Fibroblast of lung (primary cell): ENCODE data around the gene NUPR1. TPM values are rescaled to one million over a fixed set of nuclear protein-coding genes. Genes with fewer than 3 reads are reported as not detected.
"Not testable (repeated sequence)": the region's sequence is repeated elsewhere in the genome, so short reads cannot be mapped to it uniquely, and the experiment has no call there.

ENCODE experiments used
- DNase-seq, 2 donors: peaks; one replicate each; pipeline versions ENCODE4 v3.0.0 to v3.0.0-alpha.2; 2010; ENCODE audit warnings: low read depth in 2 of 2
- H2AFZ ChIP-seq: 2 replicates; pipeline ENCODE4 v1.5.1; 2012; ENCODE audit warnings: low read length, control low read depth, inconsistent platforms
- H3K27ac ChIP-seq: 2 replicates; pipeline ENCODE4 v1.5.1; 2011; ENCODE audit warnings: low read length, control low read depth; ENCODE audit not compliant: insufficient read depth
- H3K27me3 ChIP-seq: 2 replicates; pipeline ENCODE4 v1.5.1; 2011; ENCODE audit warnings: mild to moderate bottlenecking, low read length; ENCODE audit not compliant: control insufficient read depth, insufficient read depth
- H3K36me3 ChIP-seq: 2 replicates; pipeline ENCODE4 v1.5.1; 2011; ENCODE audit warnings: low read length; ENCODE audit not compliant: control insufficient read depth, insufficient read depth
- H3K4me1 ChIP-seq: 2 replicates; pipeline ENCODE4 v1.5.1; 2011; ENCODE audit warnings: low read length; ENCODE audit not compliant: control insufficient read depth, insufficient read depth; ENCODE audit errors: extremely low read depth
- H3K4me2 ChIP-seq: 2 replicates; pipeline ENCODE4 v1.5.1; 2011; ENCODE audit warnings: low read length, control low read depth; ENCODE audit not compliant: insufficient read depth; ENCODE audit errors: extremely low read depth
- H3K4me3 ChIP-seq, 4 experiments: fragments of 200-600 bp in 1 of 4; sonication (generic) in 1 of 4; replicated peaks in 1 of 4; 2 replicates each; pipeline ENCODE4 v1.5.1; 2011 to 2016; ENCODE audit warnings: low read length in 4 of 4, low read depth in 3 of 4, mild to moderate bottlenecking in 3 of 4, control low read depth in 2 of 4, inconsistent platforms in 1 of 4, mixed read lengths in 1 of 4; ENCODE audit not compliant: insufficient read depth in 1 of 4; ENCODE audit errors: control extremely low read depth in 1 of 4
- H3K79me2 ChIP-seq: 2 replicates; pipeline ENCODE4 v1.5.1; 2012; ENCODE audit warnings: mild to moderate bottlenecking, low read length, inconsistent platforms; ENCODE audit not compliant: control insufficient read depth, insufficient read depth
- H3K9ac ChIP-seq: 2 replicates; pipeline ENCODE4 v1.5.1; 2011; ENCODE audit warnings: mild to moderate bottlenecking, low read length, control low read depth; ENCODE audit not compliant: insufficient read depth
- H3K9me3 ChIP-seq: 2 replicates; pipeline ENCODE4 v1.5.1; 2012; ENCODE audit warnings: low read depth, low read length; ENCODE audit not compliant: control insufficient read depth, insufficient read depth
- H4K20me1 ChIP-seq: 2 replicates; pipeline ENCODE4 v1.5.1; 2011; ENCODE audit warnings: low read length; ENCODE audit not compliant: control insufficient read depth, insufficient read depth; ENCODE audit errors: extremely low read depth
- EZH2 ChIP-seq: IDR thresholded peaks from 2 replicates; pipeline ENCODE4 v1.5.1; 2012; ENCODE audit warnings: low read length, control low read depth, mild to moderate bottlenecking; ENCODE audit errors: missing control alignments
- polyA plus RNA-seq, 2 donors: library from polyadenylated mRNA; depleted of rRNA in 1 of 2; stranded (reverse) in 1 of 2; unstranded in 1 of 2; fragments of >200 nt; gene quantifications; 2 replicates each; pipeline ENCODE4 v1.2.1, GENCODE V29; 2011 to 2012; ENCODE audit warnings: missing spikeins in 1 of 2
- total RNA-seq: library from RNA; depleted of rRNA; stranded (reverse); fragments of >200 nt; gene quantifications from 2 replicates; pipeline ENCODE4 v1.2.1, GENCODE V29; 2014
- TF ChIP-seq, protein P1 (sequence below), 2 donors: IDR thresholded peaks in 1 of 2; conservative IDR thresholded peaks in 1 of 2; 1 replicate in 1 of 2; 2 replicates in 1 of 2; pipeline ENCODE4 v1.5.1; 2011 to 2012; ENCODE audit warnings: low read length in 2 of 2, control low read depth in 1 of 2, inconsistent platforms in 1 of 2, low read depth in 1 of 2, mild to moderate bottlenecking in 1 of 2

NUPR1 gene
- total and polyA plus RNA-seq, 2 donors (not counting 1 experiment from before 2014, with no cell fraction given), result 38.0 to 87.0 TPM

DNA sequence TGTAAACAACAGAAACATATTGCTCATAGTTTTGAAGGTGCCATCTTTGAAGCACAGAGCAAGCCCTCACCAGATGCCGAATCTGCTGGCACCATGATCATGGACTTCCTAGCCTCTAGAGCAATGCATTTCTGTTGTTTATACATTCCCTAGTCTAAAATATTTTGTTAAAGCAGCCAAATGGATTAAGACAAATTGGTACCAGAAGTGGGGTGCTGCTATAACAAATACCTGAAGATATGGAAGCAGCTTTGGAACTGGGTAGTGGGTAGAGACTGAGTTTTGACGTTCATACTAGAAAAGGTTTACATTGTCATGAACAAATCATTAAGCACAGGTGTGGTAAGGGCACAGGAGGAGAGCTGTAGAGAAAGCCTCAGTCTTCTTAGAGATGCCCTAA lies 28.5 kb upstream of the NUPR1 start:
- H3K4me2 ChIP-seq, result no peak overlapping the region
- H3K27ac ChIP-seq, result no peak overlapping the region
- H3K36me3 ChIP-seq, result no peaks in the 10 kb centered on the region
- H3K4me3 ChIP-seq, result no peak overlapping the region
- DNase-seq, result no peak
- H3K79me2 ChIP-seq, result no peaks in the 10 kb centered on the region
- H3K9ac ChIP-seq, result no peak overlapping the region
- no peak for TF ChIP-seq EZH2
- TF ChIP-seq, protein P1, sequence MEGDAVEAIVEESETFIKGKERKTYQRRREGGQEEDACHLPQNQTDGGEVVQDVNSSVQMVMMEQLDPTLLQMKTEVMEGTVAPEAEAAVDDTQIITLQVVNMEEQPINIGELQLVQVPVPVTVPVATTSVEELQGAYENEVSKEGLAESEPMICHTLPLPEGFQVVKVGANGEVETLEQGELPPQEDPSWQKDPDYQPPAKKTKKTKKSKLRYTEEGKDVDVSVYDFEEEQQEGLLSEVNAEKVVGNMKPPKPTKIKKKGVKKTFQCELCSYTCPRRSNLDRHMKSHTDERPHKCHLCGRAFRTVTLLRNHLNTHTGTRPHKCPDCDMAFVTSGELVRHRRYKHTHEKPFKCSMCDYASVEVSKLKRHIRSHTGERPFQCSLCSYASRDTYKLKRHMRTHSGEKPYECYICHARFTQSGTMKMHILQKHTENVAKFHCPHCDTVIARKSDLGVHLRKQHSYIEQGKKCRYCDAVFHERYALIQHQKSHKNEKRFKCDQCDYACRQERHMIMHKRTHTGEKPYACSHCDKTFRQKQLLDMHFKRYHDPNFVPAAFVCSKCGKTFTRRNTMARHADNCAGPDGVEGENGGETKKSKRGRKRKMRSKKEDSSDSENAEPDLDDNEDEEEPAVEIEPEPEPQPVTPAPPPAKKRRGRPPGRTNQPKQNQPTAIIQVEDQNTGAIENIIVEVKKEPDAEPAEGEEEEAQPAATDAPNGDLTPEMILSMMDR (conservative IDR thresholded peaks at IDR 0.05 in 1 of 2, IDR thresholded peaks at IDR 0.05 in 1 of 2; ENCODE audit: low read depth in 1 of 2, low read length in 2 of 2), result no peak
- no peaks in the 10 kb centered on the region for H3K9me3 ChIP-seq
- no peaks in the 10 kb centered on the region for H3K4me1 ChIP-seq
- no peaks in the 10 kb centered on the region for H4K20me1 ChIP-seq
- no peak overlapping the region for H2AFZ ChIP-seq
- H3K27me3 ChIP-seq, result no peaks in the 10 kb centered on the region

DNA sequence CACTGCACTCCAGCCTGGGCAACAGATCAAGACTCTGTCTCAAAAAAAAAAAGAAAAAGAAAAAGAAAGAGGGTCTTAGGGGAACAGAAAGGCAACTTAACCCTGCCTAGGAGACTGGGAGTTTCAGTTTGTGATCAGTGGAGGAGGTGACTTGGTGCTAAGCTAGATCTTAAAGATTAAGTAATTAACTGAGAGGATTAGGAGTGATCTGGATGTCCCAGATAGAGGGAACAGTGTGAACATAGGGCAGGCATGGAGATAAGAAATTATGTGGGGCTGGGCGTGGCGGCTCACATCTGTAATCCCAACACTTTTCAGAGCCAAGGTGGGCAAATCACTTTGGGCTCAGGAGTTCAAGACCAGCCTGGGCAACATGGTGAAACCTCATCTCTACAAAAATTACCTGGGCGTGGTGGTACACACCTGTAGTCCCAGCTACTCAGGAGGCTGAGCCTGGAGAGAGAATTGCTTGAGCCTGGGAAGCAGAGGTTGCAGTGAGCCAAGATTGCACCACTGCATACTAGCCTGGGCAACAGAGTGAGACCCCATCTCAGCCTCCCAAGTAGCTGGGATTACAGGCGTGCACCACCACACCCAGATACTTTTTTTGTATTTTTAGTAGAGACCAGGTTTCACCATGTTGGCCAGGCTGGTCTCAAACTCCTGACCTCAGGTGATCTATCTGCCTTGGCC lies 27.6 kb upstream of the NUPR1 start:
- H4K20me1 ChIP-seq, H3K9me3 ChIP-seq, H3K4me3 ChIP-seq: not testable (repeated sequence)

DNA sequence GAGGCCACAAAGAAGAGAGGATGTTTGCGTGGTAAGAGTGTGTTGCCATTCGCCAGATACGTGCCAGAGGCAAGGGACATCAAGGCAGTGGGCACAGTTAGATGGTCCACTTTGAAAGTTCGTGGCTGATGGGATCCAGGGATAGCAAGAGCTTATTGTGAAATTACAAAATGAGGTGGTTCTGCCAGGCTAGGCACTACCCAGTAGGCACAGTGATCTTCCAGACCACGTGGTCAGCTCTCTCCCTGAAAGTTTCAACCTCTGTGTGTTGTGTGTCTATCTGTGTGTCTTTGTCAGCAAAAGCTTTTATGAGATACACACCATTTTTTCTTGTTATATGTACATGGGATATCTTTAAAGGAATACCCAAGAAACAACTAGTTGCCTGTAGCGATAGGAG lies 24.4 kb upstream of the NUPR1 start:
- H3K4me2 ChIP-seq, result no peak overlapping the region
- no peak for DNase-seq
- no peak overlapping the region for H3K4me3 ChIP-seq

More for the DNA sequence above, 27.6 kb upstream of the NUPR1 start:
- H3K79me2 ChIP-seq, H3K27me3 ChIP-seq, H3K36me3 ChIP-seq, H3K4me1 ChIP-seq, DNase-seq, H2AFZ ChIP-seq, H3K4me2 ChIP-seq, H3K27ac ChIP-seq, H3K9ac ChIP-seq: not testable (repeated sequence)

More for the DNA sequence above, 24.4 kb upstream of the NUPR1 start:
- Histone ChIP-seq H4K20me1 (no peaks in the 10 kb centered on the region), H3K36me3 (no peaks in the 10 kb centered on the region), H3K4me1 (peaks cover 2% of the 10 kb centered on the region), H2AFZ (no peak overlapping the region), H3K27me3 (no peaks in the 10 kb centered on the region), H3K9ac (no peak overlapping the region), H3K27ac (no peak overlapping the region), H3K79me2 (no peaks in the 10 kb centered on the region), H3K9me3 (no peaks in the 10 kb centered on the region)
- TF ChIP-seq, protein P1 (conservative IDR thresholded peaks at IDR 0.05 in 1 of 2, IDR thresholded peaks at IDR 0.05 in 1 of 2; ENCODE audit: low read depth in 1 of 2, low read length in 2 of 2), result no peak
- TF ChIP-seq EZH2, result no peak
